MM.1S (cell line): ENCODE data around the gene SWAP70.

ENCODE experiments used
- DNase-seq: peaks from one replicate; pipeline ENCODE4 v3.0.0-alpha.2; 2015
- H2AFZ ChIP-seq: fragments of 300-600 bp; sonication (generic); 2 replicates; pipeline ENCODE4 v1.6.0; 2016; ENCODE audit warnings: antibody characterized with exemption, low read length
- H3F3A ChIP-seq: fragments of 300-600 bp; sonication (generic); 2 replicates; pipeline ENCODE4 v1.6.1; 2016; ENCODE audit warnings: mild to moderate bottlenecking, antibody characterized with exemption, low read length, moderate library complexity, mixed read lengths; ENCODE audit not compliant: insufficient read depth
- H3K27ac ChIP-seq: fragments of 300-600 bp; sonication (generic); 2 replicates; pipeline ENCODE4 v1.5.1; 2016; ENCODE audit warnings: mild to moderate bottlenecking, low read length
- H3K27me3 ChIP-seq: fragments of 300-600 bp; sonication (generic); replicated peaks from 2 replicates; pipeline ENCODE4 v1.6.0; 2016; ENCODE audit warnings: low read length; ENCODE audit not compliant: insufficient read depth
- H3K36me3 ChIP-seq: fragments of 300-600 bp; sonication (generic); replicated peaks from 2 replicates; pipeline ENCODE4 v1.6.1; 2016; ENCODE audit warnings: mild to moderate bottlenecking, low read length, mixed read lengths; ENCODE audit not compliant: insufficient read depth
- H3K4me1 ChIP-seq: fragments of 300-600 bp; sonication (generic); 2 replicates; pipeline ENCODE4 v1.6.1; 2016; ENCODE audit warnings: low read length, mixed read lengths
- H3K4me2 ChIP-seq: fragments of 300-600 bp; sonication (generic); 2 replicates; pipeline ENCODE4 v1.6.0; 2016; ENCODE audit warnings: low read depth, low read length
- H3K4me3 ChIP-seq: fragments of 300-600 bp; sonication (generic); 2 replicates; pipeline ENCODE4 v1.5.1; 2016; ENCODE audit warnings: low read length, mixed read lengths
- H3K79me2 ChIP-seq: fragments of 300-600 bp; sonication (generic); 2 replicates; pipeline ENCODE4 v1.6.1; 2016; ENCODE audit warnings: mixed run types, low read length, mixed read lengths
- H3K9ac ChIP-seq: fragments of 300-600 bp; sonication (generic); 2 replicates; pipeline ENCODE4 v1.6.1; 2016; ENCODE audit warnings: low read length, mixed read lengths
- H3K9me2 ChIP-seq: fragments of 300-600 bp; sonication (generic); replicated peaks from 2 replicates; pipeline ENCODE4 v1.6.1; 2016; ENCODE audit warnings: mild to moderate bottlenecking, low read length, mixed read lengths; ENCODE audit not compliant: insufficient read depth
- H3K9me3 ChIP-seq: fragments of 300-600 bp; sonication (generic); replicated peaks from 2 replicates; pipeline ENCODE4 v1.6.1; 2016; ENCODE audit warnings: mild to moderate bottlenecking, low read length, mixed read lengths; ENCODE audit not compliant: insufficient read depth
- H4K20me1 ChIP-seq: fragments of 300-600 bp; sonication (generic); 2 replicates; pipeline ENCODE4 v1.6.1; 2016; ENCODE audit warnings: mild to moderate bottlenecking, low read length, moderate library complexity, mixed read lengths; ENCODE audit not compliant: insufficient read depth
- EZH2 ChIP-seq: fragments of 300-600 bp; sonication (generic); optimal IDR thresholded peaks from 2 replicates; pipeline ENCODE3; 2017; ENCODE audit warnings: low read depth, mild to moderate bottlenecking, antibody characterized with exemption, low read length, mixed read lengths
- EZH2phosphoT487 ChIP-seq: fragments of 300-600 bp; sonication (generic); IDR thresholded peaks from 2 replicates; pipeline ENCODE4 v1.6.1; 2018; ENCODE audit warnings: antibody characterized with exemption, low read length
- TF ChIP-seq, protein P1 (sequence below): fragments of 300-600 bp; sonication (generic); IDR thresholded peaks from 2 replicates; pipeline ENCODE4 v1.5.1; 2016; ENCODE audit warnings: antibody characterized with exemption, low read length, mixed read lengths

SWAP70 gene

DNA sequence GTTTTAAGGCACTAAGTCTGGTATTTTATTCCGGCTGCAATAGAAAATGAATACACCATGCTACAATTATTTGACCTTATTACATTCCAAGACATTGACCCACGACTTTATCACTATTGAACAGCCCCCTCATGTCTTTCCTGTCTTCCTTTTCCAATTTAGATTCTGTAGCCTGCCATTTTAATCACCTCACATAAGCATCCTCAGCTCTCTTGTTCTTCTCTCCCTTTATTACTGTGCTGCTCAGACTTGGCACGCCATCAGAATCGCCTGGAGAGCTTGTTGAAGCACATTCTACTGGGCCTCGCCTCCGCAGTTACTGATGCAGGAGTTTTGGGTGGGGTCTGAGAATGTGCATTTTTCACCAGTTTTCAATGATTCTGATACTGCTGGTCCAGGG lies 38.7 kb upstream of the SWAP70 start:
- Histone ChIP-seq H3K4me1 (no peaks in the 10 kb centered on the region), H3K36me3 (no peaks in the 10 kb centered on the region), H3K27me3 (no peaks in the 10 kb centered on the region), H3K9ac (no peak overlapping the region), H3K4me3 (no peak overlapping the region), H3K79me2 (no peaks in the 10 kb centered on the region), H2AFZ (no peak overlapping the region), H3K27ac (no peak overlapping the region), H3F3A (no peaks in the 10 kb centered on the region), H3K9me2 (no peaks in the 10 kb centered on the region), H3K4me2 (no peak overlapping the region), H4K20me1 (no peaks in the 10 kb centered on the region), H3K9me3 (no peaks in the 10 kb centered on the region)
- no peak for DNase-seq
- TF ChIP-seq, protein P1, sequence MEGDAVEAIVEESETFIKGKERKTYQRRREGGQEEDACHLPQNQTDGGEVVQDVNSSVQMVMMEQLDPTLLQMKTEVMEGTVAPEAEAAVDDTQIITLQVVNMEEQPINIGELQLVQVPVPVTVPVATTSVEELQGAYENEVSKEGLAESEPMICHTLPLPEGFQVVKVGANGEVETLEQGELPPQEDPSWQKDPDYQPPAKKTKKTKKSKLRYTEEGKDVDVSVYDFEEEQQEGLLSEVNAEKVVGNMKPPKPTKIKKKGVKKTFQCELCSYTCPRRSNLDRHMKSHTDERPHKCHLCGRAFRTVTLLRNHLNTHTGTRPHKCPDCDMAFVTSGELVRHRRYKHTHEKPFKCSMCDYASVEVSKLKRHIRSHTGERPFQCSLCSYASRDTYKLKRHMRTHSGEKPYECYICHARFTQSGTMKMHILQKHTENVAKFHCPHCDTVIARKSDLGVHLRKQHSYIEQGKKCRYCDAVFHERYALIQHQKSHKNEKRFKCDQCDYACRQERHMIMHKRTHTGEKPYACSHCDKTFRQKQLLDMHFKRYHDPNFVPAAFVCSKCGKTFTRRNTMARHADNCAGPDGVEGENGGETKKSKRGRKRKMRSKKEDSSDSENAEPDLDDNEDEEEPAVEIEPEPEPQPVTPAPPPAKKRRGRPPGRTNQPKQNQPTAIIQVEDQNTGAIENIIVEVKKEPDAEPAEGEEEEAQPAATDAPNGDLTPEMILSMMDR = no peak
- TF ChIP-seq EZH2phosphoT487 (no peak), EZH2 (no peak)

DNA sequence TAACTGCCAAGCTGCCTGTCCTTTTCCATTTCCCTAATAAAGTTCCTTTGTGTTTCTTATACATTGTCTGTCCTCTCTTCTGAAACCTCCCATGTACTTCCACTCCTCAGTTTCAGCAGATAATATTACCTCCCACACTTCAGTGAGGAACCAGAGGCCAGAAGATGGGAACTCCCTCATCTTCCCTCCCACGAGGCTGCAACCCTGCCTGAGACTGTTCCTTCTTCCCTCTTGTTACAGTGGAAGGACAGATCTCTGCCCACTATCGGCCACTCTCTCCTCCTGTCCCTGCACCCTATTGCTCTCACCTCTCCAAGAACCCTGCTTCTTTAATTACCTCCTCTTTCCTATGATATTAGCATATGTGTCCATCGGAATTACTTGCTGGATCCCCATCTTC lies 38.1 kb upstream of the SWAP70 start:
- no peak for DNase-seq
- TF ChIP-seq EZH2phosphoT487 (no peak), EZH2 (no peak)
- TF ChIP-seq, protein P1 = no peak
- H3K36me3 ChIP-seq = no peaks in the 10 kb centered on the region
- no peaks in the 10 kb centered on the region for H4K20me1 ChIP-seq
- no peaks in the 10 kb centered on the region for H3K27me3 ChIP-seq
- no peaks in the 10 kb centered on the region for H3K9me3 ChIP-seq
- no peak overlapping the region for H3K4me2 ChIP-seq
- H3K4me1 ChIP-seq = no peaks in the 10 kb centered on the region
- no peak overlapping the region for H3K4me3 ChIP-seq
- H2AFZ ChIP-seq = no peak overlapping the region
- H3K9ac ChIP-seq = no peak overlapping the region
- H3F3A ChIP-seq = no peaks in the 10 kb centered on the region
- H3K9me2 ChIP-seq = no peaks in the 10 kb centered on the region
- H3K27ac ChIP-seq = no peak overlapping the region
- no peaks in the 10 kb centered on the region for H3K79me2 ChIP-seq

DNA sequence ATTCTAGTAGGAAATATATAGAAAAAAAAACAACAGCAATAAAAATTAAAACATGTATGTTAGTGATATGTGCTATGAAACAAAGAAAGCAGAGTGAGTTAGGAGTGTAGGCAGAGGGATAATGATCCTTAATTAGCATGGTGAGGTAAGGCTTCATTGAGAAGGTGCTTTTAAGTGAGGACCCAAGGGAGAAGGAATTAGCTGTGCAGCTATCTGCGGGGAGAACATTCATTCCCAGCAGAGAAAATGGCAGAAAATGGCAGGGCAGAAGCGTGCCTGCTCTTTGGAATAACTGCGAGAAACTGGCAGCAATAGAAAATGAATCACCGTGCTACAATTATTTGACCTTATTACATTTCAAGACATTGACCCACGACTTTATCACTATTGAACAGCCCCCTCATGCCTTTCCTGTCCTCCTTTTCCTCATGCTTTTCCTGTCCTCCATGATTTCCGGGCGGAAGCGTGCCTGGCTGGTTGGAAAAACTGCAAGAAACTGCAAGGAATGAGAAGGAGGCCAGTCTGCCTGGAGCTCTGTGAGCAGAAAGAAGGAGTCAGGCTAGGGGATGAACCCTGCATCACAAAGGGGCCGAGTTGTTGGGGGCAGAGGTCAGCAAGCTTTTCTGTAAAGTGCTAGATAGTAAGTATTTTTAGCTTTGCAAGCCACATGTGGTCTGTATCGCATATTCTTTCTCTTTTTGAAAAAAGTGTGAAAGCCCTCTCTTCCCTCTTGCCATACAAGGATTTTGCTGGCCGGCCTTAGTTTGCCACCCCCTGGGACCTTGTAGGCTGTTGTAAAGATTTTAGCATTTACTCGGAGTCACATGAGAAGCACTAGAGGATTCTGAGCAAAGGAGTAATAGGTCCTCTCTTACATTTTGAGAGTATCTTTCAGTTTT lies 37.1 kb upstream of the SWAP70 start:
- Histone ChIP-seq H3K4me2 (no peak overlapping the region), H3K79me2 (no peaks in the 10 kb centered on the region), H3K9ac (no peak overlapping the region), H3K36me3 (no peaks in the 10 kb centered on the region), H3K27me3 (no peaks in the 10 kb centered on the region), H3K9me3 (no peaks in the 10 kb centered on the region), H3K4me3 (no peak overlapping the region), H3K27ac (no peak overlapping the region), H2AFZ (no peak overlapping the region), H3F3A (no peaks in the 10 kb centered on the region), H3K4me1 (no peaks in the 10 kb centered on the region), H4K20me1 (no peaks in the 10 kb centered on the region), H3K9me2 (no peaks in the 10 kb centered on the region)
- TF ChIP-seq EZH2phosphoT487 (no peak), EZH2 (no peak)
- TF ChIP-seq, protein P1 = no peak
- DNase-seq = no peak
